Measurements from ENCODE around the gene ZNRF3.

DNA sequence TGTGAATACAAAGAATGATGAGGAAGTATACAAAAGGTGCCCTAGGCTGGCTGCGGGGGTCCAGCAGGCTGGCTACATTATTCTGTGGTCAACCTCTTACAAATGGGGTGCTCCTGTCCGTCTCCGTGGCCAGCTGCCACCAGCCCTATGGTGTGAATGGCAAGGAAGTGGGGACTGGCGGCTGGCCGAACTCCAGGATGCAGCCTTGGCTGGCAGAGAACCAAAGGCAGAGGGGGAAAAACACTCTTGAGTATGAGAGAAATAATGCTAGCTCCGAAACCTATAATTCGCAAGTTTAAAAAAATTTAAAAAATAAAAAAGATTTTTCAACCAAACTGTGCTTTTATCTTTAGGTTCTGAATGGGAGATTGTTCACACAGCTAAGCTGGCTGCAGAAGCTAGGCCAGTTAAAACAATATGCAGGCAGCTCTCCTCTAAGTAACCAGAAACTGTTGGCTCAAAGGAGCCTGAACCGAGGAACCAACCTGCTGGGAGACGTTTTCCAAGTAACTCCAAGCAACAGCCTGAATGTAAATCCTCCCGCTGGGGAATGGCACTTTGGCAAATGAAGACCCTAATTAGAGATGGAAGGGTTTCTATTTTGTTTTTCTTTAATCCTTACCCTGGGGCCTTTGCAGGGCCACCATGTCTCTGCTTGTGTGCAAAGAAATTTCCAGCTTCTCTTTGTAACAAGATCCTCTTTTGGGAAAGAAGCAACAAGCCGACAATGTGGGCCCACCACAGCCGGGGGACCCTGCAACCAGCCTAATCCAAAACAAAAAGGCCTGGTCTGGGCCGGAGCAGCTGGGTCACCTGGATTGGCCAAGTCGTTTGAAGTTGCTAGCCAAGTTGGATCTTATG is 128.1 kb downstream of the ZNRF3 start:
- TF ChIP-seq POLR2A (IDR thresholded peaks at IDR 0.05; ENCODE audit: low read depth, low read length) (no peak), POLR2AphosphoS5 (IDR thresholded peaks at IDR 0.05; ENCODE audit: low read depth, low read length) (no peak)
